Measurements from ENCODE around the gene CDYL.
"Not testable (repeated sequence)": the region's sequence is repeated elsewhere in the genome, so short reads cannot be mapped to it uniquely, and the experiment has no call there.

The CDYL gene

GRCh38 chr6:4829089-4829488 lies 52.9 kb downstream of the CDYL start:
- DNase-seq (ENCODE audit: extremely low read depth in 1 of 2, low read depth in 1 of 2): no peak

DNA sequence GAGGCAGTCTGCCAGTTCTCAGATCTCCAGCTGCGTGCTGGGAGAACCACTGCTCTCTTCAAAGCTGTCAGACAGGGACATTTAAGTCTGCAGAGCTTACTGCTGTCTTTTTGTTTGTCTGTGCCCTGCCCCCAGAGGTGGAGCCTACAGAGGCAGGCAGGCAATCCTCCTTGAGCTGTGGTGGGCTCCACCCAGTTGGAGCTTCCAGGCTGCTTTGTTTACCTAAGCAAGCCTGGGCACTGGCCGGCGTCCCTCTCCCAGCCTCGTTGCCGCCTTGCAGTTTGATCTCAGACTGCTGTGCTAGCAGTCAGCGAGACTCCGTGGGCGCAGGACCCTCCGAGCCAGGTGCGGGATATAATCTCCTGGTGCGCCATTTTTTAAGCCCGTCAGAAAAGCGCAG lies 59.3 kb downstream of the CDYL start:
- DNase-seq (ENCODE audit: extremely low read depth in 1 of 2, low read depth in 1 of 2): not testable (repeated sequence)

- DNase-seq (ENCODE audit: extremely low read depth in 1 of 2, low read depth in 1 of 2): no peak
Measured at GRCh38 chr6:4840169-4840568, 64.0 kb downstream of the CDYL start.

GRCh38 chr6:4844108-4844507 lies 67.9 kb downstream of the CDYL start:
- no peak for DNase-seq (ENCODE audit: extremely low read depth in 1 of 2, low read depth in 1 of 2)

- DNase-seq (ENCODE audit: extremely low read depth in 1 of 2, low read depth in 1 of 2): no peak
Measured at GRCh38 chr6:4846387-4846786, 70.2 kb downstream of the CDYL start.

DNA sequence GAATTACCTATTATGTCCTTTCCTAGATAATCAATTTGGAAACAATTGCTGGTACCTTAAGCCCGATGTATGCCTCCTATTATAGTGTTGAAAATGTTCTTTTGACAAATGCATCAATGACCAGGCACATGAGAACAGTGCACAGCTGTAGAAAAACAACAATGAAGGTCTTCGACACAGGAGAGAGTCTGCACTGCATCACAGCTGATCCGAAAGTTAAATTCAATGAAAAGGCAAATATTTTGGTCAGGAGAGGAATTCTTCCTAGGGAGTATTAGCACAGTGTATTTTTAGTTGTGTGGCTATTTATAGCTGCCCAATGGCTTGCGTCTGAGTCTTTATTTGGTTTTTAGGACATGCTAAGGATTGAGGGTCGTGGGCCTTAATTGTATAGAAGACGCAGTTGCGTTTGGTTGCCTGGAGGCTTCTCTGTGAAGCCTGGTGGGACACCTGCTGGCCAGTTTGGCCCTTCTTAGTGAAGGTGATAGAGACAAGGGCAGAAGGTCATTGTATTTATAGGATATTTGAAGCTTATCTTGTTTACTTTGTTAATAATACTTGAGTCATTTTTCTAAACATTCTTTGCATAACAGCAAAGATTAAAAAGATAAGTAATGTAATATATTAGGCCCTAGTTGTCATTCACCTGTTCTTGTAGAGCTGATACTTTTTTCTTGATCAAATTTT lies 72.3 kb downstream of the CDYL start:
- no peak for DNase-seq (ENCODE audit: extremely low read depth in 1 of 2, low read depth in 1 of 2)

DNA sequence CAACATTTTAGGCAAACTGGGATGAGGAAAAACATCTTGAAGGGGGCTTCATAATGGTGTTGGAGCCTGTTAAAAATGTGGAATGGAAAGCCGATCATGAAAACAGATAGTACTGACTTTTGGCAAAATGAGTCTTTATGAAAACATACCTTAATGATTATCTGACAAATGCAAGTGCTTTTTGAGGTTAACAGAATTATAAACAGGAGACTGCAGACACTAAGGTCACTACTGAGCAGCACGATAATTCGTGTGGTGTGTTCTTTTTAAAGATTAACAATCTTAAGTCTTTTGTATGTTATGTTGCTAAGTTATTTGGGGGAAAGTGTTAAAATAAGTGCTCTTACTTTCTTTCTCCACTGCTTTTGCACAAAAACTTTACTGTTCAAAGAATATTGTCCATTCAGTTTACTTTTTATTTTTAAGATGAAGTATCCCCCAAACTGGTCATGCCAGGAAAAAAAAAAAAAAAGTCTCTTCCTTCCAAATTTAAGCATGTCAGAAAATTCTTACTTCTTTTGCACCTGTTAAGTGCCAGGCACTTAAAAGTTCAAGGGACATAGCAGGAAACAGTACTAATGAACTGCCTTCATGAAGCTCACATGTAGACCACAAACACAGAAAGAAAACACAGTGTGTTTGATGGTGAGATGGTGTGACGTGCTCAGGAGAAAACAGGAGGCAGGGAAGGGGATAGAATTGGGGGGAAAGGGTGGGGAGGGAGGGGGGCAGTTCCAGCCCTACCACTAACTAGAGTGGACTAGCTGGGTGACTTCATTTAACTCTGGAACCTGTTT lies 73.2 kb downstream of the CDYL start:
- no peak for DNase-seq (ENCODE audit: extremely low read depth in 1 of 2, low read depth in 1 of 2)

DNA sequence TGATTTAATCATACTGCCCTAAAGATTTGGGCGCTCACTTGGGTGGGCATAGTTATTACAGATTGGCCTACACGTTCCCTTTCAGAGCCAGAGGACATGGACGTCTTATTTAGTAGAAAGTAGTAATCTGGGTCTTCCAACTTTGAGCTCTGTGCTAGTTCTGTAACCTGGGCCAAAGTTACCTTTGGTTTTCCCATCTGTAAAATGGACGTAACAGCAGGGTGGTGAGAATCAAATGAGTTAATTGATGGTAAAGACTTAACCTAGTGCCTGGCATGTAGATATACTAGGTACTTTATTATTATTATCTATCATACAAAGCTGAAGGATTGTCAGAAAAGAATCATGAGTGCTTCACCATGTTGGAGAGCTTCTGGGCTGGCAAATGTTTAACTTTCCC lies 74.8 kb downstream of the CDYL start:
- no peak for DNase-seq (ENCODE audit: extremely low read depth in 1 of 2, low read depth in 1 of 2)

- not testable (repeated sequence) for DNase-seq (ENCODE audit: extremely low read depth in 1 of 2, low read depth in 1 of 2)
Measured at GRCh38 chr6:4852186-4852585, 76.0 kb downstream of the CDYL start.

GRCh38 chr6:4852938-4853337 lies 76.7 kb downstream of the CDYL start:
- DNase-seq (ENCODE audit: extremely low read depth in 1 of 2, low read depth in 1 of 2): no peak

GRCh38 chr6:4853349-4853748 lies 77.1 kb downstream of the CDYL start:
- DNase-seq (ENCODE audit: extremely low read depth in 1 of 2, low read depth in 1 of 2): no peak

DNA sequence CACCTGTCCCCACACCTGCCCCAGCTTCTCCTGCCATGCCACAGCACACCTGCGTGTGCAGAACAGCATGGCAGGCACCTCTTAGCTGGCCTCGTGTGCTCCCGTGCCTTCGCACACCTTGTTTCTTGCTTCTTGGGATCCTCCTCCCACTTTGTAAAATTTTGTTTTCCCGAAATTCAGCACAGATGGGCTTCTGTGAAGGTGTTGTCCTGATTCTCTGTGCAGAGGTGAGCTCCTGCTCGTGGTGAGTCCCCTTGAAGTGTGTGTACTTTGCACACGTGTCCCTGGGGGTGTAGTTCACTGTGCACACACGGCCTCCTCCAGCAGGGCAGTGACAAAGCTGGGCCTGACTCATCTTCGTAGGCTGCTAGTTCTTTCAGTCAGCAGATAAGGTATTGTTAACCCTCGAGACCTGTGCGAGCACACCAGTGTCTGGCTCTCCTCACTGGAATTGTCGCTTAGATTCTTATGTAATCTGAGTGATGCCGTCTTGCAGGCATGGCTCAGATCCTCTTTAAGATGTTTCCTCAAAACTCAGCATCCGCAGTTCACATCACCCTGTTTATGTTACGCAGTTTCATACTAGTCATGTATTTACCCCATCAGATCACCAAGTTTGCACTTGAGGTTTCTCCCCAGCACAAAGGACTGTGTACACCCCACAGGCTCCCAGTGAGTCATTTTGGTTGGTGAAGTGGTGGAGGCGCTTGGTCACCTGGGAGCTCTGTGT lies 77.7 kb downstream of the CDYL start:
- no peak for DNase-seq (ENCODE audit: extremely low read depth in 1 of 2, low read depth in 1 of 2)

DNA sequence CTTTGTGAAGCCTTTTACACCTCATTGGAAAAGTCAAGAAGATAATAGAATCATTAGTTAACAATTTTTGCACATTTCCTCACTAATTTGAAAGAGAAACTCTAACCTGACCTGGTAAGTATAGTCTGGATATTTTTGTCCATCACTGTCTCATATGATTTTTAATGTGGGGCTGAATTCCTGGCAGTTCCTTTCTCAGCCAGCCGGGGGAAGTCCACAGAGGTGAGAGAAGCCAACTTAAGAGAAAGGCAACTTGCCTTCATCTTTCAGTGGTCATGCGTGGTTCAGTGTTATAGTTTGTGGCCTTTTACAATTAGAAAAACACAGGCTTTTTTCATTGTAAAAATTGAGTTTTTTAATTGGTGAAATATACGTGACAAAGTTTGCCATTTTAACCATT lies 80.6 kb downstream of the CDYL start:
- no peak for DNase-seq (ENCODE audit: extremely low read depth in 1 of 2, low read depth in 1 of 2)

- no peak for DNase-seq (ENCODE audit: extremely low read depth in 1 of 2, low read depth in 1 of 2)
Measured at GRCh38 chr6:4858194-4859015, 82.2 kb downstream of the CDYL start.

DNA sequence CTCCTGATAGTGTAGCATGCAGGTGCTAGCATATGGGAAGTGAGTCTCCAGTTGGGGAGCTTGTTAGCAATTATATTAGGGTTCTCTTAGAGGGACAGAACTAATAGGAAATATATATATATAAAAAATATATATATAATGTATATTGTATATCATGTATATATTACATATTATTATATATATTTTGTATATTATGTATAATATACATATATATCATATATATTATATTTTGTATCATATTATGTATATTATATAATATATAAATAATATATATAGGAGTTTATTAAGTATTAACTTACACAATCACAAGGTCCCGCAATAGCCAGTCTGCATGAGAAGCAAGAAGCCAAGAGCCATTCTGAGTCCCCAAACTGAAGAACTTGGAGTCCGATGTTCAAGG lies 84.2 kb downstream of the CDYL start:
- no peak for DNase-seq (ENCODE audit: extremely low read depth in 1 of 2, low read depth in 1 of 2)

DNA sequence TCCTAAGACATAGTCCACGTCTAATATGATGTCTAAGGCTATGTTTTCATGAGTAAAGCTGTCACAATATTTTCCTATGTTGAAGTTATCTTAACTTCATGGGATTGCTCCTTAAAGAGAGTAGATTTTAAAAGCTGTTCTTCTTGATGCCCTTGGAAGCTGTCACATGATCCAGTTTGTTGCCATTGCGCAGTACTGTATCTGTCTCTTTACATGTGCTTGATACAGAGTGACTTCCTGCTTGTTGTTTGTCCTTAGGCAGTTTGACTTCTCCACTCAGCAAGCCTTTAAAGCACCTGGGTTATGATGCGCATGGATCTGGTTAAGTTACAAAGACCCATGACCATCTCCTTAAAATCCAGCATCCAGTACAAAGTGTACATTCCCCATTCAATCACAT lies 85.4 kb downstream of the CDYL start:
- no peak for DNase-seq (ENCODE audit: extremely low read depth in 1 of 2, low read depth in 1 of 2)

GRCh38 chr6:4864519-4864918 lies 88.3 kb downstream of the CDYL start:
- no peak for DNase-seq (ENCODE audit: extremely low read depth in 1 of 2, low read depth in 1 of 2)

GRCh38 chr6:4865006-4865405 lies 88.8 kb downstream of the CDYL start:
- DNase-seq (ENCODE audit: extremely low read depth in 1 of 2, low read depth in 1 of 2): not testable (repeated sequence)

DNA sequence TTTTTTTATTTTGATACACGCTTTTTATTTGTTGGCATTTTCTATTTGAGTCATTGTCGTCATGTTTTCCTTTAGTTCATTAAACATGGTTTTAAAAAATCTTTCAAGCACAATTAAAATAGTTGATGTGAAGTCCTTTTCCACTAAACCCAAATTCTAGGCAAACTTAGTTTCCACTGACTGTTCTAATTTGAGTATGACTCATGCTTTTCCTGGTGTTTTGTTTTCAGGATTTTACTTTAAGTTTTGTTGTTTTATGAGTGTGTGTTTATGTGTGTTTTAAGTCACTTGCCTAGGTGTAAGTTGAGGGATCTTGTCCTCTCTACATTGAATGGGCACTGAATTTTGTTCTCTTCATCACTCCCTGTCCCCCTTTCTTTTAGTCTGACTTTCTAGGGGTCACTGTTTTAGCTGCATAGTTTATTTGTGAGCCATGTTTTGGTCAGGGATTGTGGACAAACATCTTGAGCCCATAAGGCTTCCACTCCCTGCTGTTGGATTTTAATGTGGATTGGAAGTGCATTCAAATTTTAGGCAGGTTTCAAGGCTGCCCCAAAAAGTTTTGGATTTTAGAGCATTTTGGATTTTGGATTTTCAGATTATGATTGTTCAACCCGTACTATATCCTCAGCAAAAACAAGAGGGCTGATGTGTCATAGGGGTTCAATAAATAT lies 94.8 kb downstream of the CDYL start:
- DNase-seq (ENCODE audit: extremely low read depth in 1 of 2, low read depth in 1 of 2): no peak

DNA sequence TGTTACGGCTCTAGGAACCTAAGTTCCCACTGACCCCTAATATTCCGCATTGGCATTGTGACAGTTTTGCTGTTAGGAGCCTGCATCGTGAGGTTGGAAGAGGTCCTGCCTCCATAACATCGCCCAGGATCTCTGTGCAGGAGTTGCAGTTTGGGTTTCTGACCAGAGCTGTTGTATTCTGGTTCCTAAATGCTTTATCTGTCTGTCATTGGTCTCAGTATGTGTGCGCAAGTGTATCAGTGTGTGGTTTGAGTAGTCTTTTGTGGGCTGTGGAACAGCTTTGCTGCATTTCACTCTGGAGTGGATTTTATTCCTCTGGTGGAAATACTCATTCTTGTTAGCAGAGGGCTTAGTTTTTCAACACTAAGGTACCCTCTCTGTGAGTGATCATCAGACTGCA lies 95.6 kb downstream of the CDYL start:
- DNase-seq (ENCODE audit: extremely low read depth in 1 of 2, low read depth in 1 of 2): no peak
